ENCODE results near the gene ATRIP. TPM values are rescaled to one million over a fixed set of nuclear protein-coding genes. Genes with fewer than 3 reads are reported as not detected.
"Not testable (repeated sequence)": the region's sequence is repeated elsewhere in the genome, so short reads cannot be mapped to it uniquely, and the experiment has no call there.

The ATRIP gene
- total RNA-seq, 2 experiments from 2014 or later = 18.8 to 20.3 TPM

DNA sequence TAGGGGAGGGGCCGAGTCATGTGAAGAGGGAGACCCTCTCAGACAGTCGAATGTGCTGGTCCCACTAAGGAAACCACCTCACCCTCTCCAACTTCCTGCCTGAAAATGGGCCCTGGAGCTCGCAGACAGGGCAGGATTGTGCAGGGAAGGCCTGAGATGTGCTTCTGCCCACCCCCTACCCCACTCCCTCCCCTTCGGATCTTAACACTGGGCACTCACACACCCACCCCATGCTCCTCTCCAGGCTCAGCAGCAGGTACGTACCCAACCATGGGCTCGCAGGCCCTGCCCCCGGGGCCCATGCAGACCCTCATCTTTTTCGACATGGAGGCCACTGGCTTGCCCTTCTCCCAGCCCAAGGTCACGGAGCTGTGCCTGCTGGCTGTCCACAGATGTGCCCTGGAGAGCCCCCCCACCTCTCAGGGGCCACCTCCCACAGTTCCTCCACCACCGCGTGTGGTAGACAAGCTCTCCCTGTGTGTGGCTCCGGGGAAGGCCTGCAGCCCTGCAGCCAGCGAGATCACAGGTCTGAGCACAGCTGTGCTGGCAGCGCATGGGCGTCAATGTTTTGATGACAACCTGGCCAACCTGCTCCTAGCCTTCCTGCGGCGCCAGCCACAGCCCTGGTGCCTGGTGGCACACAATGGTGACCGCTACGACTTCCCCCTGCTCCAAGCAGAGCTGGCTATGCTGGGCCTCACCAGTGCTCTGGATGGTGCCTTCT, 20.0 kb downstream of the ATRIP start:
- ChIA-PET CTCF (interaction anchor here (0.8 to 1.6 kb wide), 10 partner anchors 9 to 92 kb away, joined by 3 to 16 read pairs (median 4); no protein-coding TSS in a partner anchor), POLR2A (interaction anchor here (0.5 to 3.5 kb wide), 17 partner anchors 8 to 554 kb away, joined by 3 to 44 read pairs (median 6); partner anchors contain the start of genes ATRIP, CCDC51, CDC25A and PFKFB4)
- ATAC-seq (peak; percentile 56), DNase-seq (peak; percentile 51)
- Mint-ChIP-seq H3K9me3 (ENCODE audit: insufficient read depth) (no peaks in the 10 kb centered on the region), H3K4me3 (peak overlapping the region; percentile 96), H3K27ac (peak overlapping the region; percentile 97), H3K36me3 (ENCODE audit: low read depth) (peaks cover 63% of the 10 kb centered on the region), H3K27me3 (ENCODE audit: low read depth) (no peaks in the 10 kb centered on the region), H3K4me1 (ENCODE audit: low read depth) (peaks cover 54% of the 10 kb centered on the region)

GRCh38 chr3:48467110-48467454, 20.5 kb downstream of the ATRIP start:
- Mint-ChIP-seq H3K4me1 (ENCODE audit: low read depth) (peaks cover 54% of the 10 kb centered on the region), H3K9me3 (ENCODE audit: insufficient read depth) (no peaks in the 10 kb centered on the region), H3K4me3 (peak overlapping the region; percentile 96), H3K27me3 (ENCODE audit: low read depth) (no peaks in the 10 kb centered on the region), H3K36me3 (ENCODE audit: low read depth) (peaks cover 63% of the 10 kb centered on the region), H3K27ac (peak overlapping the region; percentile 97)
- ChIA-PET POLR2A (interaction anchor here (0.8 to 3.5 kb wide), 15 partner anchors 9 to 553 kb away, joined by 3 to 44 read pairs (median 7); partner anchors contain the start of genes ATRIP, CCDC51, CDC25A and SHISA5), CTCF (interaction anchor here (0.8 to 1.6 kb wide), 10 partner anchors 10 to 92 kb away, joined by 3 to 16 read pairs (median 4); no protein-coding TSS in a partner anchor)
- DNase-seq (no peak), ATAC-seq (no peak)

DNA sequence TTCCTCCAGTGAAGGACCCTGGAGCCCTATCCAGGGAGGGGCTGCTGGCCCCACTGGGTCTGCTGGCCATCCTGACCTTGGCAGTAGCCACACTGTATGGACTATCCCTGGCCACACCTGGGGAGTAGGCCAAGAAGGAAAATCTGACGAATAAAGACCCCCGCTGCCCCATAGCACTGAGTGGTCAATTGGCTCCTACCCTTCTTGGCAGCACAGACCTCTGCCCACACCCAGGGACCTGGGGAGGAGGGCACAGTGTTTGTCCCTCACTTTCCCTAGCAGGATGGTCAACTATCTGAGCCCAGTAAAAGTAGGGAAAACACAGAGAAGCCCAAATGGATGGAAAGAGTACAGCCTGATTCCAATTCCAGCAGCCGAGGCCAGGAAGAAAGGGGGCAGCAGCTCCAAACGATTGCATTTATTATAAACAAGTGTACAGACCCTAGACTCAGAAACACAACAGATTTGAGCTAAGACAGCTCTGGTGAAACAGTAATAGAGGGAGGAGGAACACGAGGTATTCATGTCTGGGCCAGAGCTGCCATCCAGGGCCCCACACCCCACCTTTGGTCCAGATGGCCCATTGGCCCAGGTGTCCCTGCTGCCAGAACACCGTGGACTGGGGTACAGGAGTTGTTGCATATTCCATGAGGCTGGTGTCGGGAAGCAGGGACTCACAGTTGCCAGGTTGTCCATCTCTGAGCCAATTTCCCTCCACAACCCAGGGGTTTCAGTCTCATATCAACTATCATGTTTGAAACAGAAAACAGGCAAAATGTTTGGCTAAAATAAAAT, 21.1 kb downstream of the ATRIP start:
- CTCF ChIA-PET = interaction anchor here (1.0 to 1.6 kb wide), 7 partner anchors 10 to 82 kb away, joined by 3 to 16 read pairs (median 5); no protein-coding TSS in a partner anchor
- peak overlapping the region; percentile 97 for H3K27ac Mint-ChIP-seq
- POLR2A ChIA-PET = interaction anchor here (0.7 to 3.5 kb wide), 14 partner anchors 10 to 553 kb away, joined by 3 to 44 read pairs (median 8); partner anchors contain the start of genes ATRIP, CCDC51, CDC25A and SHISA5

GRCh38 chr3:48468329-48468731, 21.8 kb downstream of the ATRIP start:
- Mint-ChIP-seq H3K27ac (peak overlapping the region; percentile 97), H3K36me3 (ENCODE audit: low read depth) (peaks cover 70% of the 10 kb centered on the region), H3K4me1 (ENCODE audit: low read depth) (peaks cover 57% of the 10 kb centered on the region), H3K4me3 (peak overlapping the region; percentile 96), H3K9me3 (ENCODE audit: insufficient read depth) (no peaks in the 10 kb centered on the region), H3K27me3 (ENCODE audit: low read depth) (no peaks in the 10 kb centered on the region)
- ChIA-PET CTCF (interaction anchor here (0.9 to 1.3 kb wide), 3 partner anchors 32 to 81 kb away, joined by 3 to 8 read pairs (median 4); no protein-coding TSS in a partner anchor), POLR2A (interaction anchor here (0.7 to 3.5 kb wide), 4 partner anchors 10 to 165 kb away, joined by 3 to 44 read pairs (median 4); partner anchors contain the start of genes ATRIP and SHISA5)
- ATAC-seq (no peak), DNase-seq (no peak)

More for the DNA sequence above, 21.1 kb downstream of the ATRIP start:
- no peak for ATAC-seq
- Mint-ChIP-seq H3K4me3 (peak overlapping the region; percentile 96), H3K27me3 (ENCODE audit: low read depth) (no peaks in the 10 kb centered on the region), H3K9me3 (ENCODE audit: insufficient read depth) (no peaks in the 10 kb centered on the region), H3K36me3 (ENCODE audit: low read depth) (peaks cover 64% of the 10 kb centered on the region), H3K4me1 (ENCODE audit: low read depth) (peaks cover 54% of the 10 kb centered on the region)
- DNase-seq = no peak

GRCh38 chr3:48469046-48469915, 22.7 kb downstream of the ATRIP start:
- H3K4me3 Mint-ChIP-seq = peak overlapping the region; percentile 63
- CTCF ChIA-PET = interaction anchor here (0.9 to 6.1 kb wide), 5 partner anchors 33 to 80 kb away, joined by 4 to 57 read pairs (median 8); no protein-coding TSS in a partner anchor

DNA sequence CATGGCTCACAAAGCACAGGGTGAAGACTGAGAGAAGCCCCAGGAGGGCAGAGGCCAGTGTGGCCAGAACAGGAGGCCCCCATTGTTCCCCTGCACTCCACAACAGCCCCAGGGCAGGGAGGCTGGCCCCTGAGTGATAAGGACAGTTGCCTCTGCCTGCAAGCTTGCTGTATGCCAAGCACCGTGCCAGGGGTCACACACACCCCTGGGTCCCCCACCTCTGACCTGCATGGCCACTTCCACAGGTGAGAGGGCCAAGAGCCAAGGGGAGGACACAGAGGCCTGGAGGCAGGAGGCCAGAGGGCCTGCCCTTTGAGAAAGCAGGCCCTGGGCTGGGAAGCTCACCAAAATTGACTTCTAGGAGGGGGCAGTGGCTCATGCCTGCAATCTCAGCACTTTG, 23.7 kb downstream of the ATRIP start:
- Mint-ChIP-seq H3K36me3 (ENCODE audit: low read depth) (peaks cover 73% of the 10 kb centered on the region), H3K9me3 (ENCODE audit: insufficient read depth) (no peaks in the 10 kb centered on the region), H3K27me3 (ENCODE audit: low read depth) (no peaks in the 10 kb centered on the region), H3K4me3 (peak overlapping the region; percentile 40), H3K27ac (peak overlapping the region; percentile 97), H3K4me1 (ENCODE audit: low read depth) (peaks cover 65% of the 10 kb centered on the region)
- ATAC-seq = no peak
- POLR2A ChIA-PET = interaction anchor here (0.9 to 1.7 kb wide), 4 partner anchors 13 to 37 kb away, joined by 4 to 6 read pairs (median 4); partner anchors contain the start of gene ATRIP
- CTCF ChIA-PET = interaction anchor here (1.4 to 6.1 kb wide), 3 partner anchors 34 to 79 kb away, joined by 6 to 57 read pairs (median 9); no protein-coding TSS in a partner anchor
- no peak for DNase-seq

More at GRCh38 chr3:48469046-48469915, 22.7 kb downstream of the ATRIP start:
- POLR2A ChIA-PET = interaction anchor here (0.8 to 3.5 kb wide), 8 partner anchors 9 to 79 kb away, joined by 3 to 44 read pairs (median 4); partner anchors contain the start of genes ATRIP, CCDC51 and TMA7
- DNase-seq (no peak), ATAC-seq (no peak)
- H3K9me3 Mint-ChIP-seq (ENCODE audit: insufficient read depth) = no peaks in the 10 kb centered on the region
- H3K27me3 Mint-ChIP-seq (ENCODE audit: low read depth) = no peaks in the 10 kb centered on the region
- H3K4me1 Mint-ChIP-seq (ENCODE audit: low read depth) = peaks cover 60% of the 10 kb centered on the region
- peak overlapping the region; percentile 97 for H3K27ac Mint-ChIP-seq
- H3K36me3 Mint-ChIP-seq (ENCODE audit: low read depth) = peaks cover 70% of the 10 kb centered on the region

GRCh38 chr3:48472673-48472922, 26.1 kb downstream of the ATRIP start:
- DNase-seq (no peak), ATAC-seq (no peak)
- no peaks in the 10 kb centered on the region for H3K27me3 Mint-ChIP-seq (ENCODE audit: low read depth)
- CTCF ChIA-PET = interaction anchor here (0.7 to 6.1 kb wide), 16 partner anchors 12 to 86 kb away, joined by 3 to 57 read pairs (median 5); partner anchors contain the start of genes ATRIP, CCDC51, SHISA5 and TMA7
- POLR2A ChIA-PET = interaction anchor here (0.7 to 2.7 kb wide), 18 partner anchors 9 to 186 kb away, joined by 3 to 35 read pairs (median 7); partner anchors contain the start of genes ATRIP, CCDC51, SHISA5 and TMA7
- no peaks in the 10 kb centered on the region for H3K9me3 Mint-ChIP-seq (ENCODE audit: insufficient read depth)
- H3K36me3 Mint-ChIP-seq (ENCODE audit: low read depth) = peaks cover 60% of the 10 kb centered on the region
- H3K27ac Mint-ChIP-seq = peak overlapping the region; percentile 100
- peaks cover 73% of the 10 kb centered on the region for H3K4me1 Mint-ChIP-seq (ENCODE audit: low read depth)
- H3K4me3 Mint-ChIP-seq = peak overlapping the region; percentile 93

GRCh38 chr3:48472923-48473616, 26.5 kb downstream of the ATRIP start:
- peak; percentile 98 for DNase-seq
- CTCF ChIA-PET = interaction anchor here (0.7 to 6.1 kb wide), 18 partner anchors 12 to 85 kb away, joined by 3 to 57 read pairs (median 5); partner anchors contain the start of genes ATRIP, CCDC51, SHISA5 and TMA7
- Mint-ChIP-seq H3K27ac (peak overlapping the region; percentile 100), H3K27me3 (ENCODE audit: low read depth) (no peaks in the 10 kb centered on the region), H3K9me3 (ENCODE audit: insufficient read depth) (no peaks in the 10 kb centered on the region), H3K36me3 (ENCODE audit: low read depth) (peaks cover 60% of the 10 kb centered on the region), H3K4me1 (ENCODE audit: low read depth) (peaks cover 73% of the 10 kb centered on the region), H3K4me3 (peak overlapping the region; percentile 93)
- POLR2A ChIA-PET = interaction anchor here (0.5 to 2.7 kb wide), 20 partner anchors 9 to 244 kb away, joined by 3 to 35 read pairs (median 5); partner anchors contain the start of genes ATRIP, CCDC51, IP6K2 and NME6
- peak; percentile 88 for ATAC-seq

DNA sequence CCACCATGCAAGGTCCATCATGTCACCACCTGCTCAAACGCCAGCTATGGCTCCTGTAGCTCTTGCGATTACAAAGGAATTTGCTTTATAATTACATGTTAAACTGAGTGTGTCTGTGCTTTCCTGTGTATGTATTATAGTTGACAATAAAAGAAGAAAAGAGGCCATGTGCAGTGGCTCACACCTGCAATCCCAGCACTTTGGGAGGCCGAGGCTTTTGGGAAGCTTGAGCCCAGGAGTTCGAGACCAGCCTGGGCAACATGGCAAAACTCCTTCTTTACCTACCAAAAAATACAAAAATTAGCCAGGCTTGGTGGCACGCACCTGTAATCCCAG, 27.0 kb downstream of the ATRIP start:
- Mint-ChIP-seq H3K4me3 (peak overlapping the region; percentile 93), H3K9me3 (ENCODE audit: insufficient read depth) (no peaks in the 10 kb centered on the region), H3K36me3 (ENCODE audit: low read depth) (peaks cover 58% of the 10 kb centered on the region), H3K27me3 (ENCODE audit: low read depth) (no peaks in the 10 kb centered on the region), H3K27ac (peak overlapping the region; percentile 100), H3K4me1 (ENCODE audit: low read depth) (peaks cover 73% of the 10 kb centered on the region)
- DNase-seq = no peak
- ATAC-seq = no peak
- ChIA-PET CTCF (interaction anchor here (0.9 to 6.1 kb wide), 17 partner anchors 16 to 85 kb away, joined by 3 to 57 read pairs (median 5); partner anchors contain the start of genes ATRIP, CCDC51, SHISA5 and TMA7), POLR2A (interaction anchor here (0.5 to 2.7 kb wide), 17 partner anchors 8 to 243 kb away, joined by 3 to 35 read pairs (median 7); partner anchors contain the start of genes ATRIP, CCDC51, IP6K2 and NME6)

DNA sequence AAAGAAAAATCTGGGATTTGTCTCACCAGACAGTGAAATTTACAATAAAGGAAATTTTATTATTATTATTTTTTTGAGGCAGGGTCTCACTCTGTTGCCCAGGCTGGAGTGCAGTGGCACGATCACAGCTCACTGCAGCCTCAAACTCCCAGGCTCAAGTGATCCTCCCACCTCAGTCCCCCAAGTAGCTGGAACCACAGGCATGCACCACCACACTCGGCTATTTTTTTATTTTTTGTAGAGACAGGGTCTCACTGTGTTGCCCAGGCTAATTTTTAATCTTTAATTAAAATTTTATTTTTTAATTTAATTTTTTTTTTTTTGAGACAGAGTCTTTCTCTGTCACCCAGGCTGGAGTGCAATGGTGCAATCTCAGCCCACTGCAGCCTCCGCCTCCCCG, 27.5 kb downstream of the ATRIP start:
- ChIA-PET CTCF (interaction anchor here (0.9 to 6.1 kb wide), 11 partner anchors 28 to 80 kb away, joined by 3 to 57 read pairs (median 10); partner anchors contain the start of genes CCDC51, SHISA5 and TMA7), POLR2A (interaction anchor here (1.0 to 2.7 kb wide), 6 partner anchors 21 to 243 kb away, joined by 3 to 35 read pairs (median 13); partner anchors contain the start of genes ATRIP, CCDC51, IP6K2 and SHISA5)
- H3K9me3 Mint-ChIP-seq (ENCODE audit: insufficient read depth); DNase-seq; ATAC-seq; H3K27me3 Mint-ChIP-seq (ENCODE audit: low read depth); H3K4me3 Mint-ChIP-seq: not testable (repeated sequence)
- Mint-ChIP-seq H3K4me1 (ENCODE audit: low read depth) (peaks cover 73% of the 10 kb centered on the region), H3K27ac (peak overlapping the region; percentile 100), H3K36me3 (ENCODE audit: low read depth) (peaks cover 58% of the 10 kb centered on the region)

All from activated CD8-positive, alpha-beta T cell treated with anti-CD3 and anti-CD28 coated beads, Interleukin-2, amount 10 ng/mL, durations not matched to agents 7 days and 5 days (primary cell).